Measurements from ENCODE around the gene TMEM240. TPM values are rescaled to one million over a fixed set of nuclear protein-coding genes. Genes with fewer than 3 reads are reported as not detected.

The TMEM240 gene
- total and polyA plus RNA-seq, 10 of the 15 experiments (the other 5 are each of a cell fraction or from before 2014, with no cell fraction given), result 0.17 to 0.49 TPM; not detected in 8

- no peak for TF ChIP-seq ZBTB4 (CRISPR knock-in tag; IDR thresholded peaks at IDR 0.05)
- TF ChIP-seq HDGF (IDR thresholded peaks at IDR 0.05), result no peak
- no peak for TF ChIP-seq ZNF207 (IDR thresholded peaks at IDR 0.05; ENCODE audit: borderline replicate concordance)
- no peak for TF ChIP-seq SMARCA5 (IDR thresholded peaks at IDR 0.05)
- TF ChIP-seq PRDM15 (CRISPR knock-in tag; IDR thresholded peaks at IDR 0.05), result no peak
- TF ChIP-seq NFYA (IDR thresholded peaks at IDR 0.05; ENCODE audit: borderline replicate concordance, low read depth, low read length), result no peak
- no peak for TF ChIP-seq GABPA (IDR thresholded peaks at IDR 0.05; ENCODE audit: low read depth)
- TF ChIP-seq ESRRA (IDR thresholded peaks at IDR 0.05; ENCODE audit: low read length), result no peak
- TF ChIP-seq ZNF622 (IDR thresholded peaks at IDR 0.05), result no peak
- no peak for TF ChIP-seq NKRF (conservative IDR thresholded peaks at IDR 0.05)
- TF ChIP-seq STAT3 (IDR thresholded peaks at IDR 0.05; ENCODE audit: low read depth, low read length), result no peak
- TF ChIP-seq RFX5 (IDR thresholded peaks at IDR 0.05; ENCODE audit: low read depth, low read length), result no peak
- TF ChIP-seq NR2C1 (IDR thresholded peaks at IDR 0.05), result no peak
- no peak for TF ChIP-seq NR2C2 (IDR thresholded peaks at IDR 0.05; ENCODE audit: borderline replicate concordance, control insufficient read depth, insufficient read length, low read depth)
- no peak for TF ChIP-seq RELA (IDR thresholded peaks at IDR 0.05; ENCODE audit: borderline replicate concordance, partially characterized antibody)
- TF ChIP-seq NFYB (IDR thresholded peaks at IDR 0.05; ENCODE audit: insufficient read depth, low read depth, low read length), result no peak
- SMC1A ChIA-PET (ENCODE audit: uncharacterized antibody, unreplicated experiment), result no interaction called here
- POLR2A ChIA-PET, result no interaction called here
- Histone ChIP-seq H3K79me2 (ENCODE audit: control insufficient read depth, insufficient read depth, low read length) (peaks cover 7% of the 10 kb centered on the region), H3K27ac (ENCODE audit: control insufficient read depth, insufficient read depth) (no peak overlapping the region), H3K9me3 (replicated peaks; ENCODE audit: control insufficient read depth, insufficient read depth, low read length) (no peaks in the 10 kb centered on the region), H2AFZ (ENCODE audit: control insufficient read depth, low read depth, low read length) (no peak overlapping the region), H3K4me1 (ENCODE audit: control insufficient read depth, insufficient read depth, low read length) (no peaks in the 10 kb centered on the region), H3K27me3 (replicated peaks in 1 of 2; ENCODE audit: control insufficient read depth in 2 of 2, insufficient read depth in 2 of 2, low read length in 1 of 2) (no peaks in the 10 kb centered on the region), H3K9ac (ENCODE audit: control insufficient read depth, insufficient read depth, low read length) (no peak overlapping the region), H3K36me3 (ENCODE audit: control insufficient read depth in 2 of 2, insufficient read depth in 2 of 2, low read length in 1 of 2) (peaks cover 0 to 13% of the 10 kb centered on the region in 2 experiments; a peak in 2 of 4 replicates), H3K4me2 (ENCODE audit: control insufficient read depth, insufficient read depth) (no peak overlapping the region), H4K20me1 (ENCODE audit: control insufficient read depth, insufficient read depth) (no peaks in the 10 kb centered on the region), H3K4me3 (no peak overlapping the region)
- BruUV-seq (replicated peaks), result no TSS peak
- WGBS (ENCODE audit: insufficient coverage, insufficient replicate concordance, low lambda C conversion rate, missing lambda C conversion rate), result 95% methylated on average over 19 of the region's 28 CpGs
- ATAC-seq (no peak), FAIRE-seq (no peak), DNase-seq (ENCODE audit: low read depth, low spot score) (no peak)
- CTCF ChIA-PET, result no interaction called here
- in situ Hi-C loops (cut with MboI), result no loop called here
- RAD21 ChIA-PET (ENCODE audit: unreplicated experiment), result no interaction called here
- intact Hi-C loops (cut with micrococcal nuclease; ENCODE audit: unreplicated experiment), result no loop called here
Measured at GRCh38 chr1:1517973-1518620, 22.3 kb downstream of the TMEM240 start.

Data from GM12878 (cell line).